Measurements from ENCODE around the gene C18orf32.
"Not testable (repeated sequence)": the region's sequence is repeated elsewhere in the genome, so short reads cannot be mapped to it uniquely, and the experiment has no call there.

Gene C18orf32

DNA sequence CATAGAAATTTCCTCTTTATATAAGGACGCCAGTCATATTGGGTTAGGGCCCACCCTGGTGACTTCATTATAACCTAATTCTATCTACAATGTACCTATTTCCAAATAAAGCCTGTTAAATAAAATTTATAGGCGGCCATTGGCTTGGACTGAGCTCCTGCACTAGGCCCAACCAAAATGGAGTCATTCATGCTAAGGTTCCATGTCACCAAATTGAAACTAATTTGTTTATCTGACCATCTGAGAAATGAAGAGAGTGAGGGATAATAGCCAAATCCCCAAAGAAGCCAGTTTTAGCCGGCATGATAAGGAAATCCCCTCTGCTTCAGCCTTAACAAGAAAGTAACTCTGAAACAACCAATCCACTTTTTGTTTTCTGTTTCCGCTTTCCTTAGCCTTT, 19.4 kb downstream of the C18orf32 start:
- no peak for DNase-seq (ENCODE audit: low read depth in 2 of 2)

GRCh38 chr18:49467019-49467563, 19.9 kb downstream of the C18orf32 start:
- no peak for DNase-seq (ENCODE audit: low read depth in 2 of 2)

GRCh38 chr18:49464718-49465598, 22.1 kb downstream of the C18orf32 start:
- no peak for DNase-seq (ENCODE audit: low read depth in 2 of 2)

DNA sequence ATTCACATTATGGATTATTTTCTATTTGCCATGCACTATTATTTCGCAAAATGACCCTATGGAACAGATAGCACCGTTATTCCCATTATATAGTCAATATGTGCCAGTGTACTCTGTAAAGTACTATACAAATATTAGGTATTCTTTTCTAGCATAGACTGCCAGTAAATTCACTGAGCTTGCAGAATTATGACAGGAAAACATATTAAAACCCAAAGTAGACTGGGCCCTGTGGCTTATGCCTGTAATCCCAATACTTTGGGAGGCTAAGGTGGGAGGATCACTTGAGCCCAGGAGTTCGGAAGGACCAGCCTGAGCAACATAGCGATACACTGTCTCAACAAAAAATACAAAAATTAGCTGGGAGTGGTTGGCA, 25.4 kb downstream of the C18orf32 start:
- no peak for DNase-seq (ENCODE audit: low read depth in 2 of 2)

DNA sequence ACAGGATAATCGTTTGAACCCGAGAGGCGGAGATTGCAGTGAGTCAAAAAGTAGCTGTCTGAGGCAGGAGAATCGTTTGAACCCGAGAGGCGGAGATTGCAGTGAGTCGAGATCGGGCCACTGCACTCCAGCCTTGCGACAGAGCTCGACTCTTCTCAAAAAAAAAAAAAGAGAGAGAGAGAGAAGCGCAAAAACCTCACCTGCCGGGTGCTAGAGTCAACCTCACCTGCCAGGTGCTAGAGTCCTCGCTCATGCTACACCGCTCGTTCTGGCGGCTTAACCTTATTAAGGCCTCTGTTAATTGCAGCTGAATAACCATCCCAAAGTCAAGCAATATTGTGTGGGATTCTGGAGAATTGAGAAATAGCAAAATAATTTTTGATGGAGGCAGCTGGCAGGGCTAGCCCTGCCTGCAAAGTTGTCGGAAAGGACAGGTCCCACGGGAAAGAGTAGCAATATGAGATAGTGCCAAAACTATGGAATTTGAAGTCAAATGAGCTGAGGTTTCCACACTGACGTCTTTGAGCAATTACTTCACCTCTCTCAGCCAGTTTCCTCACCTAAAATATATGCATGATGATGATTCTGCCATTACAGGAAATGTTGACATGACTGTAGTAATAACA, 25.9 kb downstream of the C18orf32 start:
- DNase-seq (ENCODE audit: low read depth in 2 of 2): no peak

- peak in 1 of 2 donors; percentile 18 for DNase-seq (ENCODE audit: low read depth in 2 of 2)
Measured at GRCh38 chr18:49459404-49460171, 27.4 kb downstream of the C18orf32 start.

DNA sequence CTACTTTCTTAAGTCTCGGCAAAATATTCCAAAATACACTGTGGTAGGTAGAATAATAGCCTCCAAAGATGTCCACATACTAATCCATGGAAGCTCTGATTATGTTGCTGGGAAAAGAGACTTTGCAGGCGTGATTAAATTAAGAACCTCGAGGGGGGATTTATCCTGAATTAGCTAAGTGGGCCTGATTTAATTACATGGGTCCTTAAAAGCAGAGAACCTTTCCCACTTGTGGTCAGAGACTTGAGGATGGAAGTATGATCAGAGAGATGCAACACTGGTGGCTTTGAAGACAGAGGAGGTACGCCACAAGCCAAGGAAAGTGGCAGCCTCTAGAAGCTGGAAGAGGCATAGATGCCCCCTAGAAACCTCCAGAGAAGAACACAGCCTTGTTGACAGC, 29.4 kb downstream of the C18orf32 start:
- DNase-seq (ENCODE audit: low read depth in 2 of 2): no peak

DNA sequence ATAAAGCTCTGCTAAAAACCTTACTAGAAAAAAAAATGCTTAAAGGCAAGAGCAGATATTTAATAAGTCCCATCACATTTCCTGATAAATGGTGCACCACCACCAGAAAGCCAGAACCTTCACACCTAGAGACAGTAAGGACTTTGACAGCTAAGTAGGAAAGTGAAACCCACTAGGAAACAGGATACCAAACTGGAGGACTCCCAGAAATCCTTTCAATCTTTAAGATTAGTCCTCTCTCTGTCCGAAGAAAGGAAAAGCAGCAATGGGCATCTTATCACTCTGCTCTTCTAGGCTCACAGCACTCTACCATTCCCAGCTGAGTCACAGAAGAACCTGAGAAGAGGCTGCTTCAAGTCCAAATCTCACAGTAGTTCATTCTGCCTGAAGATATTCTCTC, 30.2 kb downstream of the C18orf32 start:
- DNase-seq (ENCODE audit: low read depth in 2 of 2): no peak

DNA sequence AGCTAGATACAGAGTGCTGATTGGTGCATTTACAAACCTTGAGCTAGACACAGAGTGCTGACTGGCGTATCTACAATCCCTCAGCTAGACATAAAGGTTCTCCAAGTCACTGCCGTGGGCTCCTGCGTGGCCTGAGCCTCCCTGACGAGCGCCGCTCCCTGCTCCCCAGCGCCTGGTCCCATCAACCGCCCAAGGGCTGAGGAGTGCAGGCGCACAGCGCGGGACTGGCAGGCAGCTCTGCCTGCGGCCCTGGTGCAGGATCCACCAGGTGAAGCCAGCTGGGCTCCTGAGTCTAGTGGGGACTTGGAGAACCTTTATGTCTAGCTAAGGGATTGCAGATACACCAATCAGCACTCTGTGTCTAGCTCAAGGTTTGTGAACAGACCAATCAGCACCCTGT, 34.5 kb downstream of the C18orf32 start:
- DNase-seq (ENCODE audit: low read depth in 2 of 2): not testable (repeated sequence)

DNA sequence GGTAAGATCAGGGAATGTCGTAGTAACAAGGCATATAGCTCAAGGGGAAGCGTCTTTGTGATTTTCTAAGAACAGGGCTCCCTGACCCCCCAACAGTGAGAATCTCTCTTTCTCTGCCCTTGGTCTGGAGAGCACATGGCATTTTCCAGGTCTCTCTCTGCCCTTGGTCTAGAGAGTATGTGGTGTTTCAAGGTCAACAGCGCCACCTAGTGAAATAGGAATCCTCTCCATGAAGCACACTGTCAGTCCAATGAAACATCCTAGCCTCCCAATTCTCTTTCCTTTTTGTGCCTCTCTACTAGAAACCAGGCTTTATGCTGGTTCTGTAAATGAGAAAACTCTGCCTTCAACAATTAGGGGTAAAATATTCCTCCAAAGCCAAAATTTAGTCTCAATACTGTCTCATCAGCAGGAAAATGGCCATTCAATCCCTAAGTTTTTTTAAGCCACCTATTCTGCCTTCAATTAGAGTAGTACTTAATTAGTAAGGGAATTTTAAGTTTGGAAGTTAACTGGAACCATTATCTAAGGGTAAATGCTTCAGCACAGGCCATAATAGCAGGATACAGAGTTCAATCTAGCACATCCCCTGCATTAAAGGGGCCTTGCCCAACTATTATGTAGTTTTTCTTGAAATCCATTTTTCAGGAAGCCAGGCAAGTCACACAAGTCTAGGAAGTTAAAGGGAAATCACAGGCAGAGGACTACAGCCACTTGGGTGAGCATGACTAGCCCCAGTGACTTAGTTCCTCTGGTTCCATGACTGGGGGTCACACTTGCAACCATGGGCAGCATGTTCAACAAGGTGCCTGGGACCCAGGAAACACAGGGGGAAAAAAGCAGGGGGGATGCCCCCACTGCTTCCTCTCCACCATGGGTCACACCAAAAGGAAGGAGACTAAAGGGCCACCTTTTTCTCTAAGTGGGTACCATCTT, 39.0 kb downstream of the C18orf32 start:
- peak in 1 of 2 donors; percentile 17 for DNase-seq (ENCODE audit: low read depth in 2 of 2)

- no peak for DNase-seq (ENCODE audit: low read depth in 2 of 2)
Measured at GRCh38 chr18:49446481-49446880, 40.6 kb downstream of the C18orf32 start.

DNA sequence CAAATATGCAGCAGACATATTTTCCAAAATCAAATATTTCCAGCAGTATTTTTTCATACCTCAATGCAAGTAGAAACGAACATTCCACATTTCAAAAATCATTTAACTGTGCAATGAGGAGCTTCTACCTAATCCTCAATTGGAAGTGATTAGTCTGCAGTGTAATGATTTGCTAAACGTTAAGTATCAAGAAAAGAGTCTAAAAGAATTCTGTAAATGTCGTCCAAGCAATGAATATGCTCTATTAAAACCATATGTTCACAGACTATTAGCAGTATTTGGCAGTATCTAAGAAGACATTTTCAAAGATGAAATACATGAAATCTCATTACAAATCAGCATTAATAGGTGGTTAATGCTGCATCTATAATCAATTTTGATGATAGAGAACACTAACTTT, 42.5 kb downstream of the C18orf32 start:
- no peak for DNase-seq (ENCODE audit: low read depth in 2 of 2)

GRCh38 chr18:49443837-49444236, 43.2 kb downstream of the C18orf32 start:
- no peak for DNase-seq (ENCODE audit: low read depth in 2 of 2)

- no peak for DNase-seq (ENCODE audit: low read depth in 2 of 2)
Measured at GRCh38 chr18:49441338-49441938, 45.6 kb downstream of the C18orf32 start.

DNA sequence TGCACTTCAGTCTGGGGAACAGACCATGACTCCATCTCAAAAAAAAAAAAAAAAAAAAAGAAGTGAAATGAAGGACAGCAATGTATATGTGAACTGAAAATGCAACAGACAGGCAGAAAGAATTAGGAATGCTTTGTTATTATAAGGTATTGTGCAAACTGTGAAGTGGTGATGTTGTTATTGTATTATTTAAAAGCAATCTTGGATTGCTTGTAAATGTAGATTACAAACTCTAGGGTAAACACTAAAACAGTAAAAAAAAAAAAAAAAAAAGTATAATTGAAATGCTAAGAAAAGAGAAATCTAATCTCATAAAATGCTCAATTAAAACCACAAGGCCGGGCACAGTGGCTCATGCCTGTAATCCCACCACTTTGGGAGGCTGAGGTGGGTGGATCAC, 51.9 kb downstream of the C18orf32 start:
- no peak for DNase-seq (ENCODE audit: low read depth in 2 of 2)

- no peak for DNase-seq (ENCODE audit: low read depth in 2 of 2)
Measured at GRCh38 chr18:49432602-49433001, 54.4 kb downstream of the C18orf32 start.

- no peak for DNase-seq (ENCODE audit: low read depth in 2 of 2)
Measured at GRCh38 chr18:49431165-49431962, 55.7 kb downstream of the C18orf32 start.

All from stimulated activated CD4-positive, alpha-beta T cell treated with anti-CD3 and anti-CD28 coated beads, Interleukin-1b, Interleukin-23, amount 100 ng/mL, for 4 hours (primary cell).